GM18508 (cell line): Measurements from ENCODE around the gene FIG4.
"Not testable (repeated sequence)": the region's sequence is repeated elsewhere in the genome, so short reads cannot be mapped to it uniquely, and the experiment has no call there.

ENCODE experiments used
- ATAC-seq: cut with Tn5 transposase; IDR thresholded peaks from one replicate; pipeline ENCODE4 v1.9.1; 2021; ENCODE audit warnings: moderate number of reproducible peaks; ENCODE audit not compliant: insufficient read depth, unreplicated experiment

The FIG4 gene

DNA sequence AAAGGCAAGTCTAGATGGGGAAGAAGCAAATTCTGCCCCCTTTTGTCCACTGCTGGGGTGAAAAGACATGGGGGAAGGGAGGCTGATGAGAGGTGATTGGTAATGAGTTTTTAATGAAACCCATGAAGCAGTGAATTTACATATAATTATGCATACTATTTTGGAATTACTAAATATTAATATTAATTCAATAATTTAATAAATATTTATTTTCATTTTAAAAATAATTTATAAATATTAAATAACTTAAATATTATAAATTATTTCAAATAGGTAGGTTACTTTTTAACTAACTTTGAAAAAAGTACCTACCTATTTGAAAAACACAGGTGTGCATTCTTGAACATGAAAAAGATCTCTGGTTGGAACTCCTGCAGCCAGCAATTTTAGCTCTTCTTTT, 148.9 kb downstream of the FIG4 start:
- ATAC-seq, result no peak

DNA sequence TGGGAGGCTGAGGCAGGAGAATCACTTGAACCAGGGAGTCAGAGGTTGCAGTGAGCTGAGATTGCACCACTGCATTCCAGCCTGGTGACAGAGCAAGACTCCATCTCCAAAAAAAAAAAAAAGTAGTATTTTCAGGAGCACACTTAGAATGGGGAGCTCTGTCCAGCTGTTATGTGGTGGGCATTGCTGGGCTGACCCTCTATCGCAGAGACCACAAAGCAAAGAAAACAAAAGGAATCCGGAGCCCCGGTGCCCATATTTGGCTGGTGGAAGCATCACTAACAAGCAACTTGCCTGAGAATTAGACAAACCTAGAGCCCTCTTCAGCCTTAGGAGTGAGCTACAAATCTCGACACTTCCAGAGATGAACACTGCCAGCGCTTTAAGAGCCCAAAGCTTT, 149.7 kb downstream of the FIG4 start:
- no peak for ATAC-seq

DNA sequence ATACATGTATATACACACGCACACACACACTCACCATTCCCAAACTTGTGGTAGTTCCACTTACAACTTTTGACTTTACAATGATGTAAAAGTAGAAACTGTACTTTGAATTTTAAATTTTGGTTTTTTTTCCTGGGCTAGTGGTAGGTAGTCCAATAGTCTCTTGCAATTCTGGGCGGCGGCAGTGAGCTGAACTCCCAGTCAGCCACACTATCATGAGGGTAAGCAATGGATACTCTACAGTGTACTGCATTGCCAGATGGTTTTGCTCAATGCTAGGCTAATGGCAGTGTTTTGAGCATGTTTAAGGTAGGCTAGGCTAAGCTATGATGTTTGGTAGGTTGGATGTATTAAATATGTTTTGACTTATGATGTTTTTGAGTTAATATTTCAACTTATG, 150.8 kb downstream of the FIG4 start:
- ATAC-seq, result no peak

DNA sequence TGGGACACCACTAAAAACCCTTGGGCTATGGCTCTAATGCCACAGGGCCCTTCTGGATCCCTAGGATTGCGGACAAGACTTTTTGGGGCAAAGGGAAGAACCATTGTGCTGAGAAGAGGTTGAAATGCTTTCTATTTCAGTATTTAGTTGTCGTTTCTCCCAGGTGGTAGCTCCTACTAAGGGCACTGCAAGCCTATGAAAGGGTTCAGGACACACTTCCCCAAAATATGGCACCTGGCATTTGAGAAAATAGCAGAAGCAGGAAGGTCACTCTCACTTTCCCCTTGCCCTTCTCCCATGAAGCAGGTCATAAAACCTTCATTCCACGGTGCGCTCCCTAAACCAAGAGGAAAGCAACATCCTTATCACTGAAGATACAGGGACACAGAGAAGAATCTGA, 161.6 kb downstream of the FIG4 start:
- ATAC-seq, result no peak

DNA sequence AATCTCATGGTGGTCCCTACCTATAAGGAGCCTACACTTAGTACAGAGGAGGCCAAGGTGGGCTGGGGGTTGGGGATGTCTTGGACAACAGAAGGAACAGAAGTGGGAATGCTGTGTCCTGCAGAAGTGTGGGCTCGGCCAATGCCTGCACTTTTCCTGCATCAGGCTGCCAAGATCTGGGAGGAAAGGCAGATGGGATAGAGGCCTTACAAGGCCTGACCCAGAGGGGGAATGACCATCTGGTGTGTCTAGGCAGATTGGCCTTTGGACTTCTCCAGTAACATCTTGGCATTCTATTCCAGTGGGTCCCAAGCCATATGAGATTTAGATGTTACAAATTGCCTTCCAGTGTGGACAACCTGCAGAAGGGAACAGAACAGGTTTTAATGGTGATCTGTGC, 162.3 kb downstream of the FIG4 start:
- no peak for ATAC-seq

DNA sequence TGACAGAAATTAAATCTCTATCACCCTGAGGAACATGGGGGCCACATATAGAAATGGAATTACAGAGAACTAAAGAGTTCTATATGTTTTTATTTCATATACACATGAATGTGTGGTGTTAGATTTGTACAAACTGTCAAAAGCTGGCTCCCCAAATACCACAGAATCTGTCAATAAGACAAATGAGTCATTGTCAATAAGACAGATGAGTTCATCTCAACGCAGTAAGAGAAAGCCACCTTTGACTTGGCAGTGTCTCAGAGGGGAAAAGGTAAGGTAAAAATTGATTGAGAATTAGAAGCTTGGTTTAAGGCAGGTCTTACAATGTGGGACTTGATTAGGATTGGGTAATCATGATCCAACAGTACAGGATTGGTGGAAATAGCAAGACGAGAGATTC, 162.9 kb downstream of the FIG4 start:
- no peak for ATAC-seq

DNA sequence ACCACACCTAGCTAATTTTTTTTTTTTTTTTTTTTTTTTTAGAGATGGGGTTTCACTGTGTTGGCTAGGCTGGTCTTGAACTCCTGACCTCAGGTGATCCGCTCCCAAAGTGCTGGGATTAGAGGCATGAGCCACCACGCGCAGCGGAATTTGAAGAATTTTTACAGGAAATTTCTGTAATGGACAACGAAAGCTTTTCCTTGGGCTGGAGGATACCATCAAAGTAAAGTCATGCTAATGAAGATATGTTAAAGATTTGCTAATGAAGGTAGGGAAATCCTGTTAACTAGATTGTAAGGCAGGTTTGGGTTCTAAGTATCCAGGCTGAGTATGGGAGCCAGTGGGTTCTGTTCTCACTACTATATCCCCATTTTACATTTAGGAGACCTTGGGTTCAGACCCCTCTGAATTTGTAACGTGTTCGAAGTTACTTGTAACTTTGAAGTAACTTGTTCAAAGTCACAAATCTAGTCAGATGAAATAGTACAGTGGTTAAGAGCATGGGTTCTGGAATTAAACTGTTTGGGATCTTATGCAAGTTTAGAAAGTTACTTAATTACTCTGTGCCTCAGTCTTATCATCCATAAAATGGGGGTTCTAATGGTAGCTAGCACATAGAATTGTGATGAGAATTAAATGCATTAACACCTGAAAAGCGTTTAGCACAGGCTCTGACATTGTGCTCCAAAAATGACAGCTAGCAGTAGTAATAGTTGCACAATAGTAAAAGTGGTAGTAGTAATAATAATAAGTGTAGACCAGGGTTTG, 163.6 kb downstream of the FIG4 start:
- ATAC-seq, result no peak

DNA sequence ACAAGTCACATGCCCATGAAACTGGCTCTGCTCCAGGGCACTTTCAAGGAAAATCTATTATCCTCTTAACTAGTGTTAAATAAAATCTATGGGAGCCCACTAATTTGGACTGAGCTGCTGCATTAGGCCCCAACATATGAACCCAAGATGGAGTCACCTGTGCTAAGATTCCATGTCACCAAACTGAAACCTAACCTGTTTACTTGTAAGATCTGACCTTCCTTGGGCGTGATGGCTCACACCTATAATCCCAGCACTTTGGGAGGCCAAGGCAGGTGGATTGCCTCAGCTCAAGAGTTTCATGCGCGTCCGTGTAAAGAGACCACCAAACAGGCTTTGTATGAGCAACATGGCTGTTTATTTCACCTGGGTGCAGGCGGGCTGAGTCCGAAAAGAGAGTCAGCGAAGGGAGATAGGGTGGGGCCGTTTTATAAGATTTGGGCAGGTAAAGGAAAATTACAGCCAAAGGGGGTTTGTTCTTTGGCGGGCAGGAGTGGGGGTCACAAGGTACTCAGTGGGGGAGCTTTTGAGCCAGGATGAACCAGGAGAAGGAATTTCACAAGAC, 164.5 kb downstream of the FIG4 start:
- not testable (repeated sequence) for ATAC-seq

DNA sequence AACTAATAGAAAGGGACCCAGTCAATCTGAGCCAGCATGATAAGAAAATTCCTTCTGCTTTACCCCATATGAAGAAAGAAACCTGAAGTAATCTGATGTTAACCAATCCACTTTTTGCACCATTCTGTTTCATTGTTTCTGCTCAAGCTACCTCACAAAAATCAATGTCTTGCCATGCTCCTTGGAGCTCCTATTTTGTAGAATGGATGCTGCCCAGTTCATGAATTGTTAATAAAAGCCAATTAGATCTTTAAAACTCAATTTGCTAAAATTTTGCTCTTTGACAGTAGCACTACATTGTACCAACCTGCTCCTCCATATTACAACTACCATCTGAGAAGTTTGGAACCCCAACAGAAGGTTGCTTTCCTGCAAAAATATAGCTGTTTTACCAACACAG, 170.8 kb downstream of the FIG4 start:
- ATAC-seq, result no peak

DNA sequence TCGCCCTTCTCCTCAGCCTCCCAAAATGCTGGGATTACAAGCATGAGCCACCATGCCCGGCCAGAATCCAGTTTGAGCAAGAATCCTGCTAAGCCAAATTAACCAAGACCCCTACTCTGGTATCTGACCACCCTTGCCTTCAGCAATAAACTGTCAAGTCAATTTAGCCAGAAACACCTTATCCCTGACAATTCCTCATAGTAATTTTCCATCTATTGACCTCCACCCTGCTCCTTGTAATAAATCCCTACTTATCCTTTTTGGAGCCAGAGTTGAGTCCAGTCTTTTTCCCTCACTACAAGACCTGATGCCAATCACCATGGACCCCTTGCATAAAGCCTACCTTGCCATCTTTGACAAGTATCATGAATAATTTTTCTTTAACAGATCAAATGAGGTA, 173.0 kb downstream of the FIG4 start:
- ATAC-seq, result no peak

DNA sequence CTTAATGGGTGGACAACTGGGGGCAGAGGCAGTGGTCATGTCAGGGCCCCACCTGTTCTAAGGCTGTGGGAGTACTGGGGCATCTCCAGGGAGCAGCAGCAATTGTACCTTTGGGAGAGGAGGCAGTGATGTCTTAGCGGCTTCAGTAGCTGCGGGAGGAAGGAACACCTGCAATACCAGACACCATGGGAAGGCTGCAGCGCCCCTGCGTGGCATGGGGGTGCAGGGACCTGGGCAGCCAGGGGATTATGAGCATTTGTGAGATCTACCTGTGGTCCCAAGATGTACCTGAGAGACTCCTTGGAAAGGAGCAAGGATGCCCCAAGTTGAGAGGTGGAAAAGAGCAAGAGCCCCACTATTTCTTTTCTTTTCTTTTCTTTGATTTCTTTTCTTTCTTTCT, 174.9 kb downstream of the FIG4 start:
- no peak for ATAC-seq

DNA sequence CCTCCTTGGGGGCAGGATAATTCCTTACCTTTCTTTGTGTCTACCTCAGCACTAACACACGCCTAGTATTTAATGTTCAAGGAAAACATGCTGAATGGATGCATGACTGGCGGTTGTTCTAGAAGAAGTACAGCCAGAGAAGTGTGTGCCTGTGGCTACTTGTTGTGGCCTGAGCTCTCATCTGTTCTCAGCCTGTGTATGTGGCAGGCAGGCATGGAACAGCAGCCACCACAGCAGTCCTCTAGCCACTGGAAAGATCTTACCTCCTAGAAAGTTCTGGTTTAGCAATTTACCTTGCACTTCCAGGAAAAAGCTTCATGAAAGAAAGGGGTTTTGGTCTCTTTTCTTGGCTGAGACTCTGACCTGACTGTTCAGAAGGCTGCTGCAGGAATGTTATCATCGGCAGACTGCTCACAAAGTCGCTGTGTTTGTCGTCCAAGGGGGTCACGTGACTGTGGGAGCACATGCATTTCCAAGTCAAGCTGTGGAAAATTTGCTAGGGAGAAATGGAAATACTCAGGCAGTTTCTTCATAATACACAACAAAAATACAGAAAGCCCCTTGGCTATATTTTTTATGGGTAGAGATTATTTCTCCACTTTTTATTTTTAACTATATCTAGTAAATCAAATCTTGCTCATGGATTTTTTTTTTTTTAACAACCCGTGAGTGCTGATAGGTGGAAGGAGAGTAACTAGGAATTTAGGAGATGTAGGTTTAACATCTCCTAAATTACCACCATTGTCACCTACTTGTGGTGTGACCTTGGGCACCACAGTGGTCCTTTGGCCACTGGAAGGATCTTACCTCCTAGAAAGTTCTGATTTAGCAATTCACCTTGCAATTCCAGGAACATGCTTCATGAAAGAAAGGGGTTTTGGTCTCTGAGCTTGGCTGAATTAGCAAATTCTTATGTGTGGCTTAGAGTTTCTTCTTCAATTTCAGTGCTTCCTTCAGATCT, 176.2 kb downstream of the FIG4 start:
- ATAC-seq, result no peak

DNA sequence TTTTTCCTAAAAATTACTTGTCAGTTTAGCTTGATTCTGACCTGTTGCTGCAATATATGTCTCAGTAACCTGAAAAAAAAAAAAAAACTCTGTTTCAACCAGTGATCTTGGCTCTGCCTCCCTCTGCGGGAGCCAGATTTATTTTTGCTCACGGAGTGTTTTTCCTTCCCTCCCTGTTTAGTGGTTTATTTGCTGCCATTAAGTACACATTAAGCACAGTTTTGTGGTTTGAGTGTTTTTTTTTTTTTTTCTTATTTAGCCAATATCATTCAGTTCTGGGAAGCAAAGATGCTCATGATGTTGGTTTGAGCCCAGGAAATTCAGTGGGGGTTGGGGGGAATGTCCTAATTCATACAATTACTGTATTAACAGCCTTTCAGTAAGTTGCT, 176.9 kb downstream of the FIG4 start:
- no peak for ATAC-seq

DNA sequence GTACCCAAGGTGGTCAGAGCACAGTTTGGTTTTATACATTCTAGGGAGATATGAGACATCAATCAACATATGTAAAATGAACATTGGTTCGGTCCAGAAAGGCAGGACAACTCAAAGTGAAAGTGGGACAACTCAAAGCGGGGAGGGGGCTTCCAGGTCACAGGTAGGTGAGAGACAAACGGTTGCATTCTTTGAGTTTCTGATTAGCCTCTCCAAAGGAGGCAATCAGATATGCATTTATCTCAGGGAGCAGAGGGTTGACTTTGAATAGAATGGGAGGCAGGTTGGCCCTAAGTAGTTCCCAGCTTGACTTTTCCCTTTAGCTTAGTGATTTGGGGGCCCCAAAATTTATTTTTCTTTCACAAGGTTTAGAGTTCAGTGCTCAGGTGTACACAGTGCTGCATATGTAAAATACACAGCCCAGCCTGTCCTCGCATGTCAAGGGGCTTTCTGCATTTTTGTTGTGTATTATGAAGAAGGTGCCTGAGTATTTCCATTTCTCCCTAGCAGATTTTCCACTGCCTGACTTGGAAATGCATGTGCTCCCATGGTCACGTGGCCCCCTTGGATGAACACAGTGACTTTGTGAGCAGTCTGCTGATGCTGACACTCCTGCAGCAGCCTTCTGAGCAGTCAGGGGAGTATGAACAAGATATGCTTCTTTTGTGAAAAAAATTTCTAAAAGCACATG, 178.4 kb downstream of the FIG4 start:
- not testable (repeated sequence) for ATAC-seq

DNA sequence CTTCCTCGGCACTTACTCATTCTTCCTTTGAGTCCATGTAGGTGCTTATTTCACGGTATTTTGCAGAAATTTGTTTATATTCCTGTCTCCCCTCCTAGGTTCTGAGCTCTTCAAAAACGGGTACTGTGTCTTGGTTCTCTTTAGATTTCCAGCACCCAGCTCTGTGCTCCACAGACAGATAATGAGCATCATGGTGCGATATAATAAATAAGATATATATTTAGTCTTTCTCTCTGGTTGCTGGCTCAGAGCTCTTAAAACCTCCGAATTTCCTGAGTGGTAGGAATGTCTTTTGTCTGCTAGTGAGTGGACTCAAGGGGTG, 179.0 kb downstream of the FIG4 start:
- no peak for ATAC-seq

DNA sequence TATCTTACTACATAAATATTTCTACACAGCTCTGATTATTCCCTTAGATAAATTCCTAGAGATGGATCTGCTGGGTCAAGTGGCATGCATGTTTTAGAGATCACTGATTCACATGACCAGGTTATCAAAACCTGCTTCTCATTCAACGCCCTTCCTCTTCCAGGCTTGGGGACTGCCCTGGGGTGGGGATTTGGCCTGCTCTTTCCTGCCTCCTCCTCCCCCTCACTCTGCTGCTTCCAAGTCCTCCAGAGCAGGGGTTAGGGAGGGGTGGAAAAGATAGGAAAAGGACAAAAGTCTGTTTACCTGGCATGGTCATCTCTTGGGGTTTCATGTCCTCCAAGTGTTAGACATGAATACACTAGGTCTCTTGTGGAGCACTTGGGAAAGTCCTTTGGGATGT, 181.5 kb downstream of the FIG4 start:
- ATAC-seq, result no peak

DNA sequence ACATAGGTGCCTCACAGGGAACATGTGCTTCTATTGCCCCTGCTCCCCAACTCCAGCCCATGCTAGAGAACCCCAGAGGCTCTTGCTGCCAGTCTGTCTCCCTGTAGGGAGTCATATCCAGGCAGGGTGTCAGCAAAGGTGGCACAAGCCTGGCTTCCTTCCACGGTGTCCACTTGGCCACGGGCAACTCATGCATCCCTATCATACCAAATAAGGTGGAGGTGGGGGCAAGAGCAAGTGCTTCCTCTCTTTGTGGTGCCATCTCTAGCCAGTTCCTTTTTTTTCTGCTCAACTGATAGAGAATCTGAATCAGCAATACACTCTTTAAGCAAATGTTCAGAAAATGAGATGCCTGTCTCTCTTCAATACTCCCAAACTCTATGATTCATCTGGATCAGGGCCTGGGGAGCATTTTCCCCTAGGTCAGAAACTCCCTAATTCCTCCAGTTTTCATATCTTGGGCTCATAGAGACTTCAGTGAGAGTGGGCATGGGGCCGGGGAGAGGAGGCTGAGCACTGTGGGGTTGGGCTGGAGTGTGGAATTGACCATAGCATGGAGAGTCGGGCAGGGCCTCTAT, 182.0 kb downstream of the FIG4 start:
- ATAC-seq, result no peak

DNA sequence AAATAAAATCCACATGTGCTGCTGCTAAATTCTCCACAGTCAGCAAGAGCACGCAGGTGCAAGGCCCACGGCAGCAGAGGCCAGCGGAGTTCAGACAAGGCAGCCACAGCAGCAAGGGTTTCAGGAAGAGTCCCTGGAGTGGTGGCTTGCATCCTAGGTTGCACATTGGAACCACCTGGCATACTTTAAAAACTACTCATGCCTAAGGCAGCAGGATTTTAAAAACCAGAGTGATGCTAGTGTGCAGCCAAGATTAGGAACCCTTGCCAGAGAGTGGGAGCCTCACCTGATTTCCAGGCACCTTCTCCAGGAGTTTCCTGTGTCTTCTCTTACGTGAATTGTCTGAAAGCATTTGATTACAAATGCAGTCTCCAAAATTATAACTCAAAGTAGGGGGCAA, 183.0 kb downstream of the FIG4 start:
- ATAC-seq, result no peak

DNA sequence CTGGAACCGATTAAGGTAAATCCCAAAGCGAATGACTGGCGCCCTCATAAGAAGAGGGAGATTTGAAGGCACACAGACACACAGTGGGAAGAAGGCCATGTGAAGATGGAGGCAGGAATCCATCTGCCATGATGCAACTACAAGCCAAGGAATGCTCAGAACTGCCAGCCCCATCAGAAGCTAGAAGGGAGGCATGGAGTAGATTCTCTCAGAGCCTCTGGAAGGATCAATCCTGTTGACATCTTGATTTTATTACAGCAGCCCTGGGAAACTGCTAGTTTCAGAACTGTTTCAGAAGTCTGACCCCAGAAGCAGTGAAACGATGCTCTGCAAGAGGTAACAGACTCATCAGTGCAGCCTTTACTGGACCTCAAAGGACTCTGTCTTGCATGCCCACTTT, 183.5 kb downstream of the FIG4 start:
- no peak for ATAC-seq
